ENCODE measurements around the gene SKIDA1. TPM values are rescaled to one million over a fixed set of nuclear protein-coding genes. Genes with fewer than 3 reads are reported as not detected.

Gene SKIDA1
- total RNA-seq, 3 donors from 2014 or later (not counting 1 experiment from before 2014, with no cell fraction given), result not detected

GRCh38 chr10:21500578-21500910 lies 24.9 kb downstream of the SKIDA1 start:
- Histone ChIP-seq H3K27ac (ENCODE audit: low read length) (no peak overlapping the region), H3K4me1 (ENCODE audit: control insufficient read depth, insufficient read depth, low read length) (peaks cover 27% of the 10 kb centered on the region), H3K36me3 (ENCODE audit: control insufficient read depth, insufficient read depth, low read length) (no peaks in the 10 kb centered on the region), H3K27me3 (ENCODE audit: control insufficient read depth, insufficient read depth, low read length) (peaks cover 46% of the 10 kb centered on the region), H3K4me3 (ENCODE audit: low read length) (no peak overlapping the region), H3K9me3 (ENCODE audit: control insufficient read depth, insufficient read depth, low read length) (no peaks in the 10 kb centered on the region)
- TF ChIP-seq CTCF (IDR thresholded peaks at IDR 0.05), result no peak
- Mint-ChIP-seq H3K36me3 (no peaks in the 10 kb centered on the region), H3K27ac (no peak overlapping the region), H3K4me3 (no peak overlapping the region), H3K4me1 (peaks cover under 1 to 6% of the 10 kb centered on the region in 2 donors), H3K9me3 (no peaks in the 10 kb centered on the region), H3K27me3 (ENCODE audit: low read depth in 2 of 2) (peaks cover 53 to 73% of the 10 kb centered on the region in 2 donors)
- intact Hi-C loops (cut with micrococcal nuclease), result no loop called here
- 41% methylated on average over 13 of the region's 14 CpGs for WGBS (ENCODE audit: insufficient coverage)
- ATAC-seq (no peak), DNase-seq (no peak)

GRCh38 chr10:21499701-21500577 lies 25.5 kb downstream of the SKIDA1 start:
- no peaks in the 10 kb centered on the region for H3K36me3 ChIP-seq (ENCODE audit: control insufficient read depth, insufficient read depth, low read length)
- H3K27ac ChIP-seq (ENCODE audit: low read length), result no peak overlapping the region
- peaks cover 52% of the 10 kb centered on the region for H3K27me3 ChIP-seq (ENCODE audit: control insufficient read depth, insufficient read depth, low read length)
- H3K36me3 Mint-ChIP-seq, result no peaks in the 10 kb centered on the region
- H3K4me3 ChIP-seq (ENCODE audit: low read length), result no peak overlapping the region
- intact Hi-C loops (cut with micrococcal nuclease), result loop anchor here (5.0 to 10.0 kb wide), 3 partner anchors 32 to 505 kb away; partner anchors contain the start of genes DNAJC1 and MLLT10
- H3K27me3 Mint-ChIP-seq (ENCODE audit: low read depth in 2 of 2), result peaks cover 57 to 76% of the 10 kb centered on the region in 2 donors
- ATAC-seq, result no peak
- H3K4me1 Mint-ChIP-seq, result peaks cover 7 to 11% of the 10 kb centered on the region in 2 donors
- H3K27ac Mint-ChIP-seq, result no peak overlapping the region
- H3K4me1 ChIP-seq (ENCODE audit: control insufficient read depth, insufficient read depth, low read length), result peaks cover 33% of the 10 kb centered on the region
- no peak for TF ChIP-seq CTCF (IDR thresholded peaks at IDR 0.05)
- WGBS (ENCODE audit: insufficient coverage), result 27% methylated on average over 72 of the region's 72 CpGs
- no peaks in the 10 kb centered on the region for H3K9me3 ChIP-seq (ENCODE audit: control insufficient read depth, insufficient read depth, low read length)
- DNase-seq, result peak in 1 of 2 donors; percentile 46
- no peaks in the 10 kb centered on the region for H3K9me3 Mint-ChIP-seq
- no peak overlapping the region for H3K4me3 Mint-ChIP-seq

- intact Hi-C loops (cut with micrococcal nuclease), result loop anchor here (5.0 to 10.0 kb wide), 3 partner anchors 33 to 506 kb away; partner anchors contain the start of genes DNAJC1 and MLLT10
- H3K4me1 ChIP-seq (ENCODE audit: control insufficient read depth, insufficient read depth, low read length), result peaks cover 43% of the 10 kb centered on the region
- no peaks in the 10 kb centered on the region for H3K9me3 Mint-ChIP-seq
These were observed 26.5 kb downstream of the SKIDA1 start for GRCh38 chr10:21498986-21499385.

More at GRCh38 chr10:21498986-21499385, 26.5 kb downstream of the SKIDA1 start:
- no peak for TF ChIP-seq CTCF (IDR thresholded peaks at IDR 0.05)
- DNase-seq (no peak), ATAC-seq (no peak)
- Histone ChIP-seq H3K27me3 (ENCODE audit: control insufficient read depth, insufficient read depth, low read length) (peaks cover 60% of the 10 kb centered on the region), H3K9me3 (ENCODE audit: control insufficient read depth, insufficient read depth, low read length) (no peaks in the 10 kb centered on the region), H3K4me3 (ENCODE audit: low read length) (no peak overlapping the region), H3K27ac (ENCODE audit: low read length) (no peak overlapping the region), H3K36me3 (ENCODE audit: control insufficient read depth, insufficient read depth, low read length) (no peaks in the 10 kb centered on the region)
- Mint-ChIP-seq H3K27me3 (ENCODE audit: low read depth in 2 of 2) (peaks cover 57 to 71% of the 10 kb centered on the region in 2 donors), H3K36me3 (no peaks in the 10 kb centered on the region), H3K4me3 (no peak overlapping the region), H3K4me1 (peaks cover 11 to 17% of the 10 kb centered on the region in 2 donors), H3K27ac (no peak overlapping the region)
- WGBS (ENCODE audit: insufficient coverage), result 89% methylated on average over 7 of the region's 8 CpGs
